ENCODE measurements around the gene CCL3.
"Not testable (repeated sequence)": the region's sequence is repeated elsewhere in the genome, so short reads cannot be mapped to it uniquely, and the experiment has no call there.

CCL3 gene

GRCh38 chr17:36083691-36084090, 6.3 kb downstream of the CCL3 start:
- DNase-seq: peak; percentile 5

- peak; percentile 51 for DNase-seq
Measured at GRCh38 chr17:36082482-36083120, 7.3 kb downstream of the CCL3 start.

- DNase-seq: not testable (repeated sequence)
Measured at GRCh38 chr17:36081681-36082471, 8.1 kb downstream of the CCL3 start.

GRCh38 chr17:36074365-36074764, 15.6 kb downstream of the CCL3 start:
- DNase-seq: no peak

GRCh38 chr17:36072431-36073121, 17.4 kb downstream of the CCL3 start:
- peak; percentile 82 for DNase-seq

- no peak for DNase-seq
Measured at GRCh38 chr17:36071751-36072150, 18.2 kb downstream of the CCL3 start.

- DNase-seq: no peak
Measured at GRCh38 chr17:36070427-36070826, 19.5 kb downstream of the CCL3 start.

GRCh38 chr17:36069136-36069535, 20.8 kb downstream of the CCL3 start:
- DNase-seq: no peak

GRCh38 chr17:36068524-36068923, 21.4 kb downstream of the CCL3 start:
- no peak for DNase-seq

GRCh38 chr17:36066365-36066985, 23.5 kb downstream of the CCL3 start:
- DNase-seq: no peak

GRCh38 chr17:36063786-36064541, 26.0 kb downstream of the CCL3 start, which contains the start of gene CCL18:
TSS of gene CCL18 (plus strand) at chr17:36064272. CDS start at chr17:36064343, 71 bp downstream.
- DNase-seq: no peak

GRCh38 chr17:36060816-36061215, 29.1 kb downstream of the CCL3 start:
- no peak for DNase-seq

- no peak for DNase-seq
Measured at GRCh38 chr17:36059406-36059805, 30.5 kb downstream of the CCL3 start.

- DNase-seq: no peak
Measured at GRCh38 chr17:36057911-36058310, 32.0 kb downstream of the CCL3 start.

- DNase-seq: no peak
Measured at GRCh38 chr17:36055921-36056520, 33.9 kb downstream of the CCL3 start.

GRCh38 chr17:36055171-36055570, 34.8 kb downstream of the CCL3 start:
- DNase-seq: no peak

- no peak for DNase-seq
Measured at GRCh38 chr17:36049643-36050042, 40.3 kb downstream of the CCL3 start.

GRCh38 chr17:36048066-36048465, 41.9 kb downstream of the CCL3 start:
- DNase-seq: no peak

Measured in islet precursor cell (in vitro differentiated cells).